Adrenal gland (tissue), 5 donors: ENCODE results near the gene TCERG1L.

Source experiments
- POLR2A ChIP-seq, 2 donors: fragments of 450-650 bp; IDR thresholded peaks; one replicate each; pipeline ENCODE4 v1.6.1; 2017; ENCODE audit warnings: antibody characterized with exemption in 2 of 2, mild to moderate bottlenecking in 2 of 2, moderate library complexity in 1 of 2
- TF ChIP-seq, protein P1 (sequence below), 6 experiments: fragments of 450-650 bp in 4 of 6; fragments of 200-600 bp in 2 of 6; sonication (generic) in 1 of 6; IDR thresholded peaks; 1 replicate in 5 of 6; 2 replicates in 1 of 6; pipeline versions ENCODE4 v1.5.1 to v1.8.0; 2016 to 2021; ENCODE audit warnings: antibody characterized with exemption in 6 of 6, mild to moderate bottlenecking in 2 of 6, moderate library complexity in 1 of 6
- donor health status: DM: no; HTN: no; CAD: no.

DNA sequence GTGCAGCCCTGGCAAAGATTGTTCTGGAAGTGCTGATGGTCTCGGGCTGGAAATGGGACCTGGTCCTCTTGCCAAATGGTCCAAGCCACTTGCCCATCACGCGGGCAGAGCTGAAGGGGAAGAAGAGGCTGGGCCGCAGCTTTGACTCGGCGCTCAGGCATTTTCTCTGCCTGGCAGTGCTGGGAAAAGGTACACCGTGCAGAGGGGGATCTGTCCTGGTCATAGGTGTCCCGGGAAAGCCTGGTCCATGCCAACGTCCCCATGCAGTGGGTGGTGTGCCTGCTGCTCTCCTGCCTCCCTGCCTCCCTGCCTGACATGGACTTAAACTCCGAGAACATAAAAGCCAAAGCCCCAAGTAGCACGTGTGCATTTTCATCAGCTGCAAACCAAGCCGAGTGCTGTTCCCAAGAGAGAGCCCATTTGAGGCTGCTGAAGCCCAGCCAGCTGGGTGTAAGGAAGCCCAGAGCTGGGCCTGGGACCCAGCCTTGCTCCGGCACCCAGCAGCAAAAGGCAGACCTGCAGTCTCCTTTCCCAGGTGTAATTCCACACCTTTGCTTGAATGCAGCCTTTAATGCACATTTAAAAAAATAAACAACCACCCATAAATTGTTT lies 72.7 kb downstream of the TCERG1L start:
- TF ChIP-seq POLR2A (IDR thresholded peaks at IDR 0.05), result no peak
- TF ChIP-seq, protein P1, sequence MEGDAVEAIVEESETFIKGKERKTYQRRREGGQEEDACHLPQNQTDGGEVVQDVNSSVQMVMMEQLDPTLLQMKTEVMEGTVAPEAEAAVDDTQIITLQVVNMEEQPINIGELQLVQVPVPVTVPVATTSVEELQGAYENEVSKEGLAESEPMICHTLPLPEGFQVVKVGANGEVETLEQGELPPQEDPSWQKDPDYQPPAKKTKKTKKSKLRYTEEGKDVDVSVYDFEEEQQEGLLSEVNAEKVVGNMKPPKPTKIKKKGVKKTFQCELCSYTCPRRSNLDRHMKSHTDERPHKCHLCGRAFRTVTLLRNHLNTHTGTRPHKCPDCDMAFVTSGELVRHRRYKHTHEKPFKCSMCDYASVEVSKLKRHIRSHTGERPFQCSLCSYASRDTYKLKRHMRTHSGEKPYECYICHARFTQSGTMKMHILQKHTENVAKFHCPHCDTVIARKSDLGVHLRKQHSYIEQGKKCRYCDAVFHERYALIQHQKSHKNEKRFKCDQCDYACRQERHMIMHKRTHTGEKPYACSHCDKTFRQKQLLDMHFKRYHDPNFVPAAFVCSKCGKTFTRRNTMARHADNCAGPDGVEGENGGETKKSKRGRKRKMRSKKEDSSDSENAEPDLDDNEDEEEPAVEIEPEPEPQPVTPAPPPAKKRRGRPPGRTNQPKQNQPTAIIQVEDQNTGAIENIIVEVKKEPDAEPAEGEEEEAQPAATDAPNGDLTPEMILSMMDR (IDR thresholded peaks at IDR 0.05), result no peak
